ENCODE measurements around the gene ZSCAN1.
A peak's percentile ranks its signal among the peaks of the same experiment; 100 is the strongest.

Gene ZSCAN1

GRCh38 chr19:58098682-58098998 lies 64.8 kb downstream of the ZSCAN1 start:
- no peaks in the 10 kb centered on the region for H3K27me3 ChIP-seq (ENCODE audit: insufficient read depth, low read length)
- H4K20me1 ChIP-seq (ENCODE audit: insufficient read depth, low read length), result no peaks in the 10 kb centered on the region
- no peaks in the 10 kb centered on the region for H3K79me2 ChIP-seq (ENCODE audit: insufficient read depth, low read length)
- H3K4me2 ChIP-seq (ENCODE audit: low read length), result peak overlapping the region; percentile 62
- no peak for TF ChIP-seq CTCF (IDR thresholded peaks at IDR 0.05; ENCODE audit: low read length)
- no peak for TF ChIP-seq EZH2 (IDR thresholded peaks at IDR 0.05; ENCODE audit: borderline replicate concordance, low read length)
- peaks cover 10% of the 10 kb centered on the region for H3K4me1 ChIP-seq (ENCODE audit: insufficient read depth, low read length, severe bottlenecking)
- no peaks in the 10 kb centered on the region for H3F3A ChIP-seq (ENCODE audit: insufficient read depth, low read length)
- H3K9me3 ChIP-seq (ENCODE audit: low read length), result peaks cover 12% of the 10 kb centered on the region
- H3K9me2 ChIP-seq (ENCODE audit: low read depth, low read length), result no peaks in the 10 kb centered on the region
- peak overlapping the region; percentile 30; the same call in 1 of the 2 replicates for H2AFZ ChIP-seq (ENCODE audit: low read length)
- H3K4me3 ChIP-seq (ENCODE audit: low read depth, low read length, poor library complexity, severe bottlenecking), result peak overlapping the region; percentile 78
- H3K9ac ChIP-seq (ENCODE audit: low read length), result no peak overlapping the region
- no peak overlapping the region for H3K27ac ChIP-seq (ENCODE audit: low read depth, low read length, poor library complexity, severe bottlenecking)
- H3K36me3 ChIP-seq (ENCODE audit: insufficient read depth, low read length), result peaks cover 12% of the 10 kb centered on the region; the same call in 1 of the 2 replicates
